GM12878 (cell line): ENCODE data around the gene BBOX1. TPM values are rescaled to one million over a fixed set of nuclear protein-coding genes. Genes with fewer than 3 reads are reported as not detected.

Experiments used
- CBFB ChIP-seq: IDR thresholded peaks from 2 replicates; pipeline ENCODE4 v1.6.1; 2016; ENCODE audit warnings: antibody characterized with exemption, low read depth
- EP300 ChIP-seq, 2 experiments: fragments of 150-350 bp in 1 of 2; IDR thresholded peaks; 2 replicates each; pipeline ENCODE4 v1.6.1; 2011 to 2012; ENCODE audit warnings: low read depth in 2 of 2, low read length in 2 of 2, borderline replicate concordance in 1 of 2, improper control_type of control experiment in 1 of 2, inconsistent platforms in 1 of 2; ENCODE audit not compliant: control insufficient read depth in 1 of 2
- KLF5 ChIP-seq: fragments of 450-650 bp; IDR thresholded peaks from 2 replicates; pipeline ENCODE4 v1.6.1; 2014; ENCODE audit warnings: mild to moderate bottlenecking; ENCODE audit not compliant: partially characterized antibody
- MYC ChIP-seq: IDR thresholded peaks from 2 replicates; pipeline ENCODE4 v1.6.1; 2011; ENCODE audit warnings: mild to moderate bottlenecking, low read length, moderate library complexity, inconsistent platforms; ENCODE audit not compliant: insufficient read depth, insufficient replicate concordance, insufficient read length, severe bottlenecking
- PAX5 ChIP-seq: IDR thresholded peaks from 2 replicates; pipeline ENCODE4 v1.6.1; 2011; ENCODE audit warnings: low read depth, low read length, borderline replicate concordance
- polyA plus RNA-seq, 11 experiments: library from polyadenylated mRNA; depleted of rRNA in 4 of 11; unstranded in 6 of 11; stranded (reverse) in 5 of 11; fragments of >200 nt; fragmentation: Nextera tagmentation in 4 of 11; fragmentation: Illumina TruSeq in 1 of 11; extraction: Ambion mirVana in 4 of 11; extraction: Trizol in 1 of 11; gene quantifications; 1 replicate in 1 of 11; 2 replicates in 10 of 11; pipeline versions ENCODE4 v1.2.1 to v1.2.3, GENCODE V29; 2011 to 2016; ENCODE audit warnings: inconsistent platforms in 2 of 11, missing spikeins in 2 of 11, low read depth in 1 of 11
- total RNA-seq, 4 experiments: library from RNA; depleted of rRNA in 3 of 4; stranded (reverse); fragments of >200 nt in 3 of 4; fragmentation: Illumina TruSeq in 1 of 4; extraction: Trizol in 1 of 4; gene quantifications; 2 replicates each; pipeline versions ENCODE4 v1.2.1 to v1.2.3, GENCODE V29; 2013 to 2021
- TF ChIP-seq, protein P1 (sequence below): IDR thresholded peaks from 2 replicates; pipeline ENCODE4 v1.6.1; 2012; ENCODE audit warnings: improper control_type of control experiment, low read depth, low read length; ENCODE audit not compliant: insufficient replicate concordance
- TF ChIP-seq, protein P2 (sequence below): fragments of 450-650 bp; formaldehyde crosslinking; IDR thresholded peaks from 2 replicates; pipeline ENCODE4 v1.4.0; 2022; ENCODE audit warnings: mild to moderate bottlenecking, moderate library complexity
- TF ChIP-seq, protein P3 (sequence below): fragments of 450-650 bp; IDR thresholded peaks from 2 replicates; pipeline ENCODE4 v1.6.1; 2017; ENCODE audit warnings: mild to moderate bottlenecking, moderate library complexity

The BBOX1 gene
- total and polyA plus RNA-seq, 10 of the 15 experiments (the other 5 are each of a cell fraction or from before 2014, with no cell fraction given) = 3.5 TPM; not detected in 9

DNA sequence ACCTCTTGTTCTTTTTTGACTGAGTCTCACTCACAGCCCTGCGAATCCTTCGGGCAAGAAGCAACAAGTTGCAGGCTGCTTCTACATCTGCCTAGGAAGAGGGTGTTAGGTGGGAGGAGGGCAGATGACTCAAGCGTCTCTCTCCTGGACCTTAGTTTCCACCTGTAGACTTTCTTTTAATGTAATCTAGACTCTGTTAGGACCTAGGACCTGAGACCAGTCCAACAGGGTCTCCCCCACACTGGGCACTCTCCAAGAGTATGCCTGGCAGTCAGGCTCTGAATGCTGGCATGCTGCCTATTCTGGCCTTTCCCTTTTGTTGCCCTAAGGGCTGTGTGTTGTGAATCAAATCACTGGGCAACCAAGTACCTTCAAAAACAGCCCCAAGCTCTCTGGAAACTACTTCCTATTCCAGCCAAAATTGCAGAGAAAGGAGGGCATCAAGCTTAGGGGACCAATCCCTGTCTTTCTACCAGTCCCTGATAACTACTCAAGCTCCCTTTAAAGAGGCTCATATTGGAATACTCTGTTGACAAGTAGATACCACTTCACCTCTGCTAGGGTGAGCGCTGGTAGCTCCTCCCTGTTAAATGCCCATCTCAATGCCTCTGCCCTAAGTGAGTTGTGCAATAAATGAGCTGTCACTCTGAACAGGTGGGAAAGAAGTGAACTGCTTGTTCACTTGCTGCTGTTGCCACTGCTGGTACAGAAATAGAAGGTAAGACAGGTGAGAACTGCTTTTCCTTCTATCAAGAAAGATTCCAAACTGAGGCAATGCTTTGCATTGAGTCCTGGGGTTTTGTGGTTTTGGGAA is at the start of gene BBOX1 (continued):
- TF ChIP-seq, protein P1, sequence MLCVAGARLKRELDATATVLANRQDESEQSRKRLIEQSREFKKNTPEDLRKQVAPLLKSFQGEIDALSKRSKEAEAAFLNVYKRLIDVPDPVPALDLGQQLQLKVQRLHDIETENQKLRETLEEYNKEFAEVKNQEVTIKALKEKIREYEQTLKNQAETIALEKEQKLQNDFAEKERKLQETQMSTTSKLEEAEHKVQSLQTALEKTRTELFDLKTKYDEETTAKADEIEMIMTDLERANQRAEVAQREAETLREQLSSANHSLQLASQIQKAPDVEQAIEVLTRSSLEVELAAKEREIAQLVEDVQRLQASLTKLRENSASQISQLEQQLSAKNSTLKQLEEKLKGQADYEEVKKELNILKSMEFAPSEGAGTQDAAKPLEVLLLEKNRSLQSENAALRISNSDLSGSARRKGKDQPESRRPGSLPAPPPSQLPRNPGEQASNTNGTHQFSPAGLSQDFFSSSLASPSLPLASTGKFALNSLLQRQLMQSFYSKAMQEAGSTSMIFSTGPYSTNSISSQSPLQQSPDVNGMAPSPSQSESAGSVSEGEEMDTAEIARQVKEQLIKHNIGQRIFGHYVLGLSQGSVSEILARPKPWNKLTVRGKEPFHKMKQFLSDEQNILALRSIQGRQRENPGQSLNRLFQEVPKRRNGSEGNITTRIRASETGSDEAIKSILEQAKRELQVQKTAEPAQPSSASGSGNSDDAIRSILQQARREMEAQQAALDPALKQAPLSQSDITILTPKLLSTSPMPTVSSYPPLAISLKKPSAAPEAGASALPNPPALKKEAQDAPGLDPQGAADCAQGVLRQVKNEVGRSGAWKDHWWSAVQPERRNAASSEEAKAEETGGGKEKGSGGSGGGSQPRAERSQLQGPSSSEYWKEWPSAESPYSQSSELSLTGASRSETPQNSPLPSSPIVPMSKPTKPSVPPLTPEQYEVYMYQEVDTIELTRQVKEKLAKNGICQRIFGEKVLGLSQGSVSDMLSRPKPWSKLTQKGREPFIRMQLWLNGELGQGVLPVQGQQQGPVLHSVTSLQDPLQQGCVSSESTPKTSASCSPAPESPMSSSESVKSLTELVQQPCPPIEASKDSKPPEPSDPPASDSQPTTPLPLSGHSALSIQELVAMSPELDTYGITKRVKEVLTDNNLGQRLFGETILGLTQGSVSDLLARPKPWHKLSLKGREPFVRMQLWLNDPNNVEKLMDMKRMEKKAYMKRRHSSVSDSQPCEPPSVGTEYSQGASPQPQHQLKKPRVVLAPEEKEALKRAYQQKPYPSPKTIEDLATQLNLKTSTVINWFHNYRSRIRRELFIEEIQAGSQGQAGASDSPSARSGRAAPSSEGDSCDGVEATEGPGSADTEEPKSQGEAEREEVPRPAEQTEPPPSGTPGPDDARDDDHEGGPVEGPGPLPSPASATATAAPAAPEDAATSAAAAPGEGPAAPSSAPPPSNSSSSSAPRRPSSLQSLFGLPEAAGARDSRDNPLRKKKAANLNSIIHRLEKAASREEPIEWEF = no peak
- TF ChIP-seq, protein P2, sequence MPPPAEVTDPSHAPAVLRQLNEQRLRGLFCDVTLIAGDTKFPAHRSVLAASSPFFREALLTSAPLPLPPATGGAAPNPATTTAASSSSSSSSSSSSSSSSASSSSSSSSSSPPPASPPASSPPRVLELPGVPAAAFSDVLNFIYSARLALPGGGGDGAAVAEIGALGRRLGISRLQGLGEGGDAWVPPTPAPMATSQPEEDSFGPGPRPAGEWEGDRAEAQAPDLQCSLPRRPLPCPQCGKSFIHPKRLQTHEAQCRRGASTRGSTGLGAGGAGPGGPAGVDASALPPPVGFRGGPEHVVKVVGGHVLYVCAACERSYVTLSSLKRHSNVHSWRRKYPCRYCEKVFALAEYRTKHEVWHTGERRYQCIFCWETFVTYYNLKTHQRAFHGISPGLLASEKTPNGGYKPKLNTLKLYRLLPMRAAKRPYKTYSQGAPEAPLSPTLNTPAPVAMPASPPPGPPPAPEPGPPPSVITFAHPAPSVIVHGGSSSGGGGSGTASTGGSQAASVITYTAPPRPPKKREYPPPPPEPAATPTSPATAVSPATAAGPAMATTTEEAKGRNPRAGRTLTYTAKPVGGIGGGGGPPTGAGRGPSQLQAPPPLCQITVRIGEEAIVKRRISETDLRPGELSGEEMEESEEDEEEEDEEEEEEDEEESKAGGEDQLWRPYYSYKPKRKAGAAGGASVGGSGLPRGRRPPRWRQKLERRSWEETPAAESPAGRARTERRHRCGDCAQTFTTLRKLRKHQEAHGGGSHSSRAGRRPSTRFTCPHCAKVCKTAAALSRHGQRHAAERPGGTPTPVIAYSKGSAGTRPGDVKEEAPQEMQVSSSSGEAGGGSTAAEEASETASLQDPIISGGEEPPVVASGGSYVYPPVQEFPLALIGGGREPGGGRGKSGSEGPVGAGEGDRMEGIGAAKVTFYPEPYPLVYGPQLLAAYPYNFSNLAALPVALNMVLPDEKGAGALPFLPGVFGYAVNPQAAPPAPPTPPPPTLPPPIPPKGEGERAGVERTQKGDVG (CRISPR knock-in tag) = no peak
- TF ChIP-seq, protein P3, sequence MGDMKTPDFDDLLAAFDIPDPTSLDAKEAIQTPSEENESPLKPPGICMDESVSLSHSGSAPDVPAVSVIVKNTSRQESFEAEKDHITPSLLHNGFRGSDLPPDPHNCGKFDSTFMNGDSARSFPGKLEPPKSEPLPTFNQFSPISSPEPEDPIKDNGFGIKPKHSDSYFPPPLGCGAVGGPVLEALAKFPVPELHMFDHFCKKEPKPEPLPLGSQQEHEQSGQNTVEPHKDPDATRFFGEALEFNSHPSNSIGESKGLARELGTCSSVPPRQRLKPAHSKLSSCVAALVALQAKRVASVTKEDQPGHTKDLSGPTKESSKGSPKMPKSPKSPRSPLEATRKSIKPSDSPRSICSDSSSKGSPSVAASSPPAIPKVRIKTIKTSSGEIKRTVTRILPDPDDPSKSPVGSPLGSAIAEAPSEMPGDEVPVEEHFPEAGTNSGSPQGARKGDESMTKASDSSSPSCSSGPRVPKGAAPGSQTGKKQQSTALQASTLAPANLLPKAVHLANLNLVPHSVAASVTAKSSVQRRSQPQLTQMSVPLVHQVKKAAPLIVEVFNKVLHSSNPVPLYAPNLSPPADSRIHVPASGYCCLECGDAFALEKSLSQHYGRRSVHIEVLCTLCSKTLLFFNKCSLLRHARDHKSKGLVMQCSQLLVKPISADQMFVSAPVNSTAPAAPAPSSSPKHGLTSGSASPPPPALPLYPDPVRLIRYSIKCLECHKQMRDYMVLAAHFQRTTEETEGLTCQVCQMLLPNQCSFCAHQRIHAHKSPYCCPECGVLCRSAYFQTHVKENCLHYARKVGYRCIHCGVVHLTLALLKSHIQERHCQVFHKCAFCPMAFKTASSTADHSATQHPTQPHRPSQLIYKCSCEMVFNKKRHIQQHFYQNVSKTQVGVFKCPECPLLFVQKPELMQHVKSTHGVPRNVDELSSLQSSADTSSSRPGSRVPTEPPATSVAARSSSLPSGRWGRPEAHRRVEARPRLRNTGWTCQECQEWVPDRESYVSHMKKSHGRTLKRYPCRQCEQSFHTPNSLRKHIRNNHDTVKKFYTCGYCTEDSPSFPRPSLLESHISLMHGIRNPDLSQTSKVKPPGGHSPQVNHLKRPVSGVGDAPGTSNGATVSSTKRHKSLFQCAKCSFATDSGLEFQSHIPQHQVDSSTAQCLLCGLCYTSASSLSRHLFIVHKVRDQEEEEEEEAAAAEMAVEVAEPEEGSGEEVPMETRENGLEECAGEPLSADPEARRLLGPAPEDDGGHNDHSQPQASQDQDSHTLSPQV = no peak
- TF ChIP-seq KLF5 = no peak
- TF ChIP-seq EP300 (IDR thresholded peaks at IDR 0.05; ENCODE audit: borderline replicate concordance in 1 of 2, control insufficient read depth in 1 of 2, low read depth in 2 of 2, low read length in 2 of 2) = no peak
- no peak for TF ChIP-seq MYC
- TF ChIP-seq CBFB = no peak
- TF ChIP-seq PAX5 = no peak
